Ovary (tissue), 1 donor: ENCODE results near the gene ZNF582.

Experiments
- EP300 ChIP-seq: sonication (generic); formaldehyde crosslinking; IDR thresholded peaks from one replicate; pipeline ENCODE4 v1.6.1; 2017; ENCODE audit warnings: antibody characterized with exemption
- POLR2A ChIP-seq: fragments of 450-650 bp; IDR thresholded peaks from one replicate; pipeline ENCODE4 v1.6.1; 2017; ENCODE audit warnings: antibody characterized with exemption, mild to moderate bottlenecking, moderate library complexity

- TF ChIP-seq EP300 = peak; percentile 32
- TF ChIP-seq POLR2A = peak; percentile 16
These were observed at the start of gene ZNF582 for GRCh38 chr19:56393119-56394012.
